ENCODE results near the gene NUP58.

Gene NUP58

GRCh38 chr13:25253702-25254101, 47.7 kb upstream of the NUP58 start:
- ATAC-seq, result no peak
- TF ChIP-seq GLIS3 (CRISPR knock-in tag; IDR thresholded peaks at IDR 0.05) (no peak), PATZ1 (CRISPR knock-in tag; IDR thresholded peaks at IDR 0.05; ENCODE audit: borderline replicate concordance) (no peak), ISL1 (CRISPR knock-in tag; IDR thresholded peaks at IDR 0.05) (no peak), TCF4 (CRISPR knock-in tag; IDR thresholded peaks at IDR 0.05; ENCODE audit: borderline replicate concordance) (no peak), RARB (CRISPR knock-in tag; IDR thresholded peaks at IDR 0.05) (no peak), CSRNP3 (CRISPR knock-in tag; IDR thresholded peaks at IDR 0.05) (no peak), ARNTL (CRISPR knock-in tag; IDR thresholded peaks at IDR 0.05; ENCODE audit: borderline replicate concordance, low read depth) (no peak), PPARA (CRISPR knock-in tag; IDR thresholded peaks at IDR 0.05; ENCODE audit: borderline replicate concordance) (no peak), CSDC2 (CRISPR knock-in tag; IDR thresholded peaks at IDR 0.05) (no peak), POU6F1 (CRISPR knock-in tag; IDR thresholded peaks at IDR 0.05; ENCODE audit: borderline replicate concordance, low read depth) (no peak), TOX (CRISPR knock-in tag; IDR thresholded peaks at IDR 0.05; ENCODE audit: borderline replicate concordance) (no peak), ZFP30 (CRISPR knock-in tag; IDR thresholded peaks at IDR 0.05) (no peak), OSR1 (CRISPR knock-in tag; IDR thresholded peaks at IDR 0.05) (no peak), CREB5 (CRISPR knock-in tag; IDR thresholded peaks at IDR 0.05; ENCODE audit: low read depth) (no peak), ZFP3 (CRISPR knock-in tag; IDR thresholded peaks at IDR 0.05) (no peak), SNAI2 (CRISPR knock-in tag; IDR thresholded peaks at IDR 0.05) (no peak), ESRRG (CRISPR knock-in tag; IDR thresholded peaks at IDR 0.05) (no peak), ZNF8 (CRISPR knock-in tag; IDR thresholded peaks at IDR 0.05) (no peak)

- ATAC-seq, result no peak
- TF ChIP-seq ZNF8 (CRISPR knock-in tag; IDR thresholded peaks at IDR 0.05) (no peak), TOX (CRISPR knock-in tag; IDR thresholded peaks at IDR 0.05; ENCODE audit: borderline replicate concordance) (no peak), RARB (CRISPR knock-in tag; IDR thresholded peaks at IDR 0.05) (no peak), ISL1 (CRISPR knock-in tag; IDR thresholded peaks at IDR 0.05) (no peak), PPARA (CRISPR knock-in tag; IDR thresholded peaks at IDR 0.05; ENCODE audit: borderline replicate concordance) (no peak), SNAI2 (CRISPR knock-in tag; IDR thresholded peaks at IDR 0.05) (no peak), OSR1 (CRISPR knock-in tag; IDR thresholded peaks at IDR 0.05) (no peak), ZFP3 (CRISPR knock-in tag; IDR thresholded peaks at IDR 0.05) (no peak), CSRNP3 (CRISPR knock-in tag; IDR thresholded peaks at IDR 0.05) (no peak), TCF4 (CRISPR knock-in tag; IDR thresholded peaks at IDR 0.05; ENCODE audit: borderline replicate concordance) (no peak), TSHZ2 (CRISPR knock-in tag; IDR thresholded peaks at IDR 0.05) (no peak), ZNF70 (CRISPR knock-in tag; IDR thresholded peaks at IDR 0.05) (no peak), ESRRG (CRISPR knock-in tag; IDR thresholded peaks at IDR 0.05) (no peak), BACH2 (CRISPR knock-in tag; IDR thresholded peaks at IDR 0.05; ENCODE audit: borderline replicate concordance) (no peak), ZNF565 (CRISPR knock-in tag; conservative IDR thresholded peaks at IDR 0.05; ENCODE audit: low read depth) (no peak), PATZ1 (CRISPR knock-in tag; IDR thresholded peaks at IDR 0.05; ENCODE audit: borderline replicate concordance) (no peak), GLIS3 (CRISPR knock-in tag; IDR thresholded peaks at IDR 0.05) (no peak)
These were observed 39.2 kb upstream of the NUP58 start for GRCh38 chr13:25262261-25262660.

All from SK-N-SH treated with all-trans-retinoic acid at 6 μM for 48 hours (cell line).